GM12891 (cell line): ENCODE measurements around the gene HELLS.
"Not testable (repeated sequence)": the region's sequence is repeated elsewhere in the genome, so short reads cannot be mapped to it uniquely, and the experiment has no call there.

ENCODE experiments used
- DNase-seq: peaks from one replicate; pipeline ENCODE4 v3.0.0; 2011; ENCODE audit warnings: low spot score; ENCODE audit not compliant: insufficient read length
- FAIRE-seq: peaks from 2 replicates; lab custom pipeline; 2011; peaks lifted over from hg19 to GRCh38; lab: Jason Lieb, UNC
- PAX5 ChIP-seq: IDR thresholded peaks from 2 replicates; pipeline ENCODE4 v1.6.1; 2011; ENCODE audit warnings: low read length, moderate library complexity, mild to moderate bottlenecking; ENCODE audit not compliant: insufficient read depth, severe bottlenecking
- POLR2A ChIP-seq: IDR thresholded peaks from 2 replicates; pipeline ENCODE4 v1.6.1; 2011; ENCODE audit warnings: low read depth, low read length, control low read depth
- POLR2AphosphoS5 ChIP-seq: IDR thresholded peaks from 2 replicates; pipeline ENCODE4 v1.6.1; 2011; ENCODE audit warnings: low read depth, low read length, control low read depth
- POU2F2 ChIP-seq: IDR thresholded peaks from 2 replicates; pipeline ENCODE4 v1.6.1; 2011; ENCODE audit warnings: low read depth, mild to moderate bottlenecking, control low read depth, low read length, moderate library complexity
- SPI1 ChIP-seq: IDR thresholded peaks from 2 replicates; pipeline ENCODE4 v1.6.1; 2011; ENCODE audit warnings: low read depth, low read length, control low read depth
- TAF1 ChIP-seq: IDR thresholded peaks from 2 replicates; pipeline ENCODE4 v1.6.1; 2011; ENCODE audit warnings: low read depth, low read length, control low read depth

Gene HELLS

GRCh38 chr10:94546901-94547185 is 1.3 kb downstream of the HELLS start:
- DNase-seq: no peak
- FAIRE-seq: no peak
- TF ChIP-seq POU2F2 (no peak), POLR2AphosphoS5 (no peak), TAF1 (no peak), SPI1 (no peak), PAX5 (no peak), POLR2A (no peak)

GRCh38 chr10:94549221-94549620 is 3.6 kb downstream of the HELLS start:
- DNase-seq: no peak
- FAIRE-seq: no peak
- no peak for TF ChIP-seq TAF1
- TF ChIP-seq SPI1: no peak
- TF ChIP-seq POLR2A: no peak
- TF ChIP-seq POLR2AphosphoS5: no peak
- TF ChIP-seq POU2F2: no peak
- no peak for TF ChIP-seq PAX5

GRCh38 chr10:94567714-94568307 is 22.2 kb downstream of the HELLS start:
- DNase-seq, FAIRE-seq: not testable (repeated sequence)

- FAIRE-seq (no peak), DNase-seq (no peak)
- no peak for TF ChIP-seq POU2F2
- TF ChIP-seq TAF1: no peak
- no peak for TF ChIP-seq PAX5
- TF ChIP-seq POLR2A: no peak
- no peak for TF ChIP-seq SPI1
- TF ChIP-seq POLR2AphosphoS5: no peak
These were observed 25.5 kb downstream of the HELLS start for GRCh38 chr10:94571081-94571480.

GRCh38 chr10:94571528-94571927 is 25.9 kb downstream of the HELLS start:
- FAIRE-seq: no peak
- DNase-seq: no peak

GRCh38 chr10:94578790-94579189 is 33.2 kb downstream of the HELLS start:
- no peak for FAIRE-seq

More at GRCh38 chr10:94571528-94571927, 25.9 kb downstream of the HELLS start:
- TF ChIP-seq PAX5 (no peak), POLR2AphosphoS5 (no peak), POLR2A (no peak), POU2F2 (no peak)

GRCh38 chr10:94583124-94583523 is 37.5 kb downstream of the HELLS start:
- TF ChIP-seq POLR2A (no peak), TAF1 (no peak), PAX5 (no peak), POLR2AphosphoS5 (no peak), POU2F2 (no peak), SPI1 (no peak)
- DNase-seq (no peak), FAIRE-seq (no peak)

More at GRCh38 chr10:94578790-94579189, 33.2 kb downstream of the HELLS start:
- TF ChIP-seq POLR2AphosphoS5 (no peak), POU2F2 (no peak), PAX5 (no peak), POLR2A (no peak), SPI1 (no peak), TAF1 (no peak)
- no peak for DNase-seq

GRCh38 chr10:94591461-94592205 is 46.0 kb downstream of the HELLS start:
- DNase-seq: no peak
- TF ChIP-seq POLR2A: no peak
- 0 out of 2 replicates have a peak, but pooled peaks have one; percentile 8 for TF ChIP-seq SPI1
- FAIRE-seq: peak; percentile 35

- no peak for FAIRE-seq
- TF ChIP-seq PAX5 (no peak), SPI1 (no peak), POLR2A (no peak), TAF1 (no peak), POLR2AphosphoS5 (no peak), POU2F2 (no peak)
- no peak for DNase-seq
These were observed 57.3 kb downstream of the HELLS start for GRCh38 chr10:94602729-94603515.

GRCh38 chr10:94607111-94607510 is 61.5 kb downstream of the HELLS start:
- DNase-seq: no peak
- peak; percentile 63 for FAIRE-seq
- no peak for TF ChIP-seq PAX5
- peak; percentile 70 for TF ChIP-seq SPI1
- no peak for TF ChIP-seq TAF1
